ENCODE measurements around the gene GJA4.

GJA4 gene

GRCh38 chr1:34818862-34819261, 26.1 kb downstream of the GJA4 start (continued):
- TF ChIP-seq ZBTB11 (tag by site-specific recombination; conservative IDR thresholded peaks at IDR 0.05; ENCODE audit: low read depth) (peak; percentile 63), ZNF433 (tag by site-specific recombination; IDR thresholded peaks at IDR 0.05; ENCODE audit: low read depth) (peak; percentile 52; the same call in 1 of the 2 replicates), ZNF404 (tag by site-specific recombination; IDR thresholded peaks at IDR 0.05) (0 out of 2 replicates have a peak, but pooled peaks have one; percentile 24), ZNF19 (tag by site-specific recombination; IDR thresholded peaks at IDR 0.05; ENCODE audit: low read depth) (0 out of 2 replicates have a peak, but pooled peaks have one; percentile 59), ZXDB (tag by site-specific recombination; IDR thresholded peaks at IDR 0.05) (peak; percentile 45; the same call in 1 of the 2 replicates), ZNF530 (tag by site-specific recombination; IDR thresholded peaks at IDR 0.05; ENCODE audit: low read depth) (0 out of 2 replicates have a peak, but pooled peaks have one; percentile 55), ZBTB8A (tag by site-specific recombination; IDR thresholded peaks at IDR 0.05) (peak; percentile 56), ZNF664 (tag by site-specific recombination; IDR thresholded peaks at IDR 0.05) (peak; percentile 38; the same call in 1 of the 2 replicates), ZNF394 (tag by site-specific recombination; IDR thresholded peaks at IDR 0.05; ENCODE audit: borderline replicate concordance) (peak; percentile 84), ZNF560 (tag by site-specific recombination; IDR thresholded peaks at IDR 0.05; ENCODE audit: borderline replicate concordance) (peak; percentile 59), TSHZ1 (tag by site-specific recombination; IDR thresholded peaks at IDR 0.05; ENCODE audit: borderline replicate concordance) (peak; percentile 27; the same call in 1 of the 2 replicates), ZNF341 (tag by site-specific recombination; IDR thresholded peaks at IDR 0.05; ENCODE audit: low read depth) (0 out of 2 replicates have a peak, but pooled peaks have one; percentile 19), ZNF558 (tag by site-specific recombination; IDR thresholded peaks at IDR 0.05) (0 out of 2 replicates have a peak, but pooled peaks have one; percentile 39), ZNF266 (tag by site-specific recombination; IDR thresholded peaks at IDR 0.05; ENCODE audit: low read depth) (peak; percentile 48; the same call in 1 of the 2 replicates)

GRCh38 chr1:34822202-34822601, 29.4 kb downstream of the GJA4 start:
- Histone ChIP-seq H3K4me1 (ENCODE audit: control insufficient read depth, insufficient read depth, low read length) (no peaks in the 10 kb centered on the region), H3K4me3 (ENCODE audit: low read depth, low read length) (no peak overlapping the region), H3K36me3 (ENCODE audit: control insufficient read depth in 2 of 2, insufficient read depth in 1 of 2, low read length in 2 of 2) (no peaks in the 10 kb centered on the region), H3K27ac (ENCODE audit: extremely low read depth, low read depth, low read length) (no peak overlapping the region), H3K9me3 (ENCODE audit: control insufficient read depth, insufficient read depth, low read depth, low read length) (no peaks in the 10 kb centered on the region)
- no peak for TF ChIP-seq ZNF701 (tag by site-specific recombination; IDR thresholded peaks at IDR 0.05)
- peak; percentile 73 for TF ChIP-seq ATF2 (tag by site-specific recombination; IDR thresholded peaks at IDR 0.05; ENCODE audit: low read depth)
- ChIA-PET CTCF (no interaction called here), POLR2A (no interaction called here)

All from HEK293 (cell line).